Ammon's horn (tissue), 1 donor: ENCODE data around the gene GBF1.
A peak's percentile ranks its signal among the peaks of the same experiment; 100 is the strongest.

Experiments used
- DNase-seq: peaks from one replicate; pipeline ENCODE4 v3.0.0-alpha.2; 2016; ENCODE audit warnings: low spot score

The GBF1 gene

DNA sequence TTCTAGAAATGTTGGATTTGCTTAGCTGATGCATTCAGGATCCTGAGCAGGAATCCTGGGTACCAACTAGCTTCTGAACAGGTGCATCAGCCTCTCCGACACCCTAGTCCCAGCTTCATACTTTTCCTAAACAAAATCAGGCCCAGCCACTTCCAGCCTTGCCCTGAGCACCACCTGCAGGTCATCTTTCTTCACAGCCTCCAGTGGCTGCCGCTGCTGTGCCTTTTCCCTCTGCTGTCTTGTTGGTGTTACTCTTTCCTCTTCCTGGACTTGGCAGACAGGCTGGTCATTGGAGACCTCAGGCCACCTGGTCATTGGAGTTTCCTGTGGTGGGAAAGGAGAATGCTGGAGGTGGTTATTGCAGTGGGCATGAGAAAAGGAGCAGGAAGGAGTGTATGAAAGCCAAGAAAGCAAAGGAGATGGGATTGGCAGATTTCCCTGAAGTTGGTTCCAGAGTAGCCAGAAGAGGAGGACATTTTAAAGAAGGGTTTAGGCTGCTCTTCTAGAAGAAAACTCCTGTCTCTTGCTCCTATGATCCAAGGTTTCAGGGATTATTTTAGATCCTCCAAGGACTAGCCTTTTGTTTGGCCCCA, 102.0 kb downstream of the GBF1 start:
- DNase-seq, result peak; percentile 52

DNA sequence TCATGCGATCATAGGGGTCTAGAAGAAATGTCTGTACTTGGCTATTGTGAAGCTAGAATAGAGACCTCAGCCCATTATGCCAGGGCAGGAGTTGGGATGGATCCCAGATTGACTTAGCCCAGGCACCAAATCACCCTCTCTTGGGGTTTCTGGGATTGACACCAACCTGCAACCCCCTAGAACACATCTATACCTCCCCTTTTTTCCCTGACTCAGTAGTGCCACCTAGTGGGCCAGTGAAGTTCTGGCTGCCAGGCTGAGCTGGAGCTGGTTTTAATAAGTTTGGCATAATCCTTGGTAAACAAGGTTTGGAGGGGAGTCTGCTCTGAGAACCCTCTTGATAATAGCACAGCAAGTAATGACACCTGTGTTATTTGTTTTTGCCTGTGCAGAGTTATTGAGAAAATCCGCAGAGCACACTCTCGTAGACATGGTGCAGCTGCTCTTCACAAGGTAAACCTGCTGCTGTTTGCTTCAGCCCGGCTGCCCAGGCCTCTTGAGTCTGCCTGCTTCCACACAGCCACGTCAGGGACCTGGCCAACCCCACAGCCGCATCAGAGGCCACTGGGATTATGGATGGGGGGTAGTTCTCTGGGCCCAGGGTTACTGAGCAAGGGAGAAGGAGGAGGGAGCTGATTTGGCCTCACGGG, 106.9 kb downstream of the GBF1 start:
- peak; percentile 59 for DNase-seq

DNA sequence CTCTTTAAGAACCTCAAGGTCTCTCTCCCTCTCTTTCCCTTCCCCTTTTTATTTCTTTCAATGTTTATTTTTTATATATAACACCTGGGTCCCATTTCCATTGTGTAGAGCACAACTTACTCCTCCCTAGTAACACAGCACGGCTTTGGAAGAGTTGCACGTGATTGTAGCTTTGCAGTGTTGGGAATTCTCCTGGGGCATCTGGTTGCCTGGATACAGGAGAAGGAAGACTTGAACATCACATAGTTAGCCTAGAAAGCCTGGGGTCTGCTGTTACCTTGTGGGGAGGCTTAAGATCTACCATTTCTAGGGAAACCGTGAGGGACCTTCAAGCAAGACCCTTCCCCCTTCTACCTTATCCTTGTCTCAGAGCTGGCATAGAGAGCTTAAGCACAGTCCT, 109.1 kb downstream of the GBF1 start:
- no peak for DNase-seq

DNA sequence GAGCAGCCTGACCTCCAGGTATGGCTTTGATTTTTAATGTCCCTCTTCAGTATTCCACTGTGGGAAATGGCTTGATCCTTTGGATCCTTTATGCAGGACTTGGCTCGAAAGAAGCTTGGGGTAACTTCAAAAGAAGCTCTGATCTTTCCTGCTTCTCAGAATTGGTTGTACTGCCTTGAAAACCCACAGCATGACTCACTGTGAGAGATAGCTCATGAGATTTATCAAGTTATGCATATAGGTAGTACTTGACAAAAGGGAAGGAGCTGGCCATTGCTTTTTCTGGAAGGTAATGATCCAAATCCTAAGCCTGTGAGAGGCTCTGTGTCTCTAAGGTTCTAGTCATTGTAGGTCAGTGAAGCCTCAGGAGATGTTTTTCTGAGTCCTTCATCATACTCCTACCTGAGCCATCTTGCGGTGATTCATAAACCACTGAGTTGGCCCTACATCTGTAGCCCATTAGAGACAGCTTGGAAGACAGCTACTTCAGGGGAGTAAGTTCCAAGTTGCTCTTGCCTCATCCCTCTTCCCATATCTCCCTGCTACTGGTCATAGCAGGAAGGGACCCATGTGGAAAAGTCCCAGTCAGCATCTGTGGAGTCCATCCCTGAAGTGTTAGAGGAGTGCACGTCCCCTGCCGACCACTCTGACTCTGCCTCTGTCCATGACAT, 113.5 kb downstream of the GBF1 start:
- no peak for DNase-seq

DNA sequence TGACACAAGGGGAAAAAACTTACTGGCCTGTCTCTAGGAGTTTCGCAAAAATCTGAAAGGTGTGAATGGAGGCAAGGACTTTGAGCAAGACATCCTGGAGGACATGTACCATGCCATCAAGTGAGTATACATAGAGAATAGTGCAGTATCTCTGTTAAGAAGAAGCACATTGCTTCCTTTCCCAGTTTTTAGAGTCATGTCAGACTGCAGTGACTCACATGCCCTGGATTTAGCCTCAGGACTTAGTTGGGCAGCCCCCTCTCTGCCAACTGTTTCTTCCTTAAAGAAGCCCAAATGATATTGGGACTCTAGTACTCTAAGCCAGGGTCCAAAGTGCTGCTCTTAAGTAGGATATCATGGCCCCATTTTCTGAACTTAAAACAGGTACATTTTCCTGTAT, 122.1 kb downstream of the GBF1 start:
- no peak for DNase-seq

DNA sequence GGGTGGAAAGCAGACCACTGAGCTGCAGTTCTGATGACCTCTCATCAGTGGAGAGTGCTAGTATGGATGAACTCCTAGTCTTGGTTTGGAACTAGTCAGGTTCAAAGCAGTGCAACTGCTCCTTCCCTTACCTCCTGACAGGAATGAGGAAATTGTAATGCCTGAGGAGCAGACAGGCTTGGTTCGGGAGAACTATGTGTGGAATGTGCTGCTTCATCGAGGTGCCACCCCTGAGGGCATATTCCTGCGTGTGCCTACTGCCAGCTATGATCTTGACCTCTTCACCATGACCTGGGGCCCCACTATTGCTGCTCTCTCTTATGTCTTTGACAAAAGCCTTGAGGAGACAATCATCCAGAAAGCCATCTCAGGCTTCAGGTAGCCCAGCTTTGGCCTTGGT, 122.7 kb downstream of the GBF1 start:
- no peak for DNase-seq

DNA sequence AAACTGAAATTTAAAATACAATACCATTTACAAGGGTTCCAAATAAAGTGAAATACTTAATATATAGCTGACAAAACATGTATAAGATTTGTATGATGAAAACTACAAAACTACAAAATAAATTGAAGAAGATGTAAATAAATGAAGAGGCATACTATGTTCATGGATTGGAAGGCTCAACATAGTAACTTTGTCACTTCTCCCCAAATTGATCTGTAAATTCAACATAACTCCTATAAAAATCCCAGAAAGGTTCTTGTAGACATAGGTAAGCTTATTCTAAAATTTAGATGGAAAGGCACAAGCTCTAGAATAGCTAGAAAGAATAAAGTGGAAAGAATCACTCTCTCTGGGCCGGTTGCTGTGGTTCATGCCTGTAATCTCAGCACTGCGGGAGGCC, 126.0 kb downstream of the GBF1 start:
- no peak for DNase-seq

DNA sequence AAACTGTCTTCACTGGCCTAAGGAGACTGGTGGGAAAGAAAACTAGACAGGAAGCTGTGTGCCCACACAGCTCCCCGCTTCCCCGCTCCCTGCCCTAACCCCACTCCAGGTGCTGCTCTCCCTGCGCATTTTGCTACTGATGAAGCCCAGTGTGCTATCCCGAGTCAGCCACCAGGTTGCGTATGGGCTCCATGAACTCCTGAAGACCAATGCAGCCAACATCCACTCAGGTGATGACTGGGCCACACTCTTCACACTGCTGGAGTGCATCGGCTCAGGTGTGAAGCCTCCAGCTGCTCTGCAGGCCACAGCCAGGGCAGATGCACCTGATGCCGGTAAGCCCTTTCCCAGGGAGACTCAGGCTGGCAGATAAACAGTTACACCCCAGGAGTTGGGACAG, 129.9 kb downstream of the GBF1 start:
- no peak for DNase-seq

DNA sequence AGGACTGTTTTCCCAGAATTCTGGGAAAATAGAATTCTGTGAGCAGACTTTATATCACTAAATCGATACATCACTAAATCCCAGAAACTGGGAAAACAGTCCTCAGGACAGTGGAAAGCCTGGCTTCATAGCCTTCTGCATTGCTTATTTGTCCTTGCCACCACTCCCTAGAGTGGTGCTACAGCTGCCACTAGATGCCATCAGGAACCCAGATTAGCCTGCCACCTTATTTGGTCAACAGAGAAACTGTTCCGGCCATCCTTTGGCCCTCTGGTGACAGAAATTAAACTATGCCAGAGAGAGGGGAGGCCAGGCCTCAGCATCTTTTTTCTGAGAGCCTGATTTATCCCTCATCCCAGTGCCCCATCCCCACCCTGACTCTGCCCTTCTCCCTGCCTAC, 130.5 kb downstream of the GBF1 start:
- no peak for DNase-seq

DNA sequence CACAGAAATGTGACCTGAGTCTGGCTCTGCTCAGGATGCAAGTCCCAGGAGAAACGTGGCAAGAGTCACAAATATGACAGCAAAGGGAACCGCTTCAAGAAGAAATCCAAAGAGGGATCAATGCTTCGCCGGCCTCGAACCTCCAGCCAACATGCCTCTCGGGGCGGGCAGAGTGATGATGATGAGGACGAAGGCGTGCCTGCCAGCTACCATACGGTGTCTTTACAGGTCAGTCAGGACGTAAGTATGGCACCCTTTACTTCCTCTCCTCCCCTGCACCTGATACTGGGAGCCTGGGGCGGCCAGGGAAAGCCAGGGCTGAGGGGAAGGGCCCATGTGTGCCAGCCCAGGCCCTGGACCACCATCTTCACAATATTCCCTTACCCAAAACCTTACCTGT, 131.6 kb downstream of the GBF1 start:
- DNase-seq, result no peak

DNA sequence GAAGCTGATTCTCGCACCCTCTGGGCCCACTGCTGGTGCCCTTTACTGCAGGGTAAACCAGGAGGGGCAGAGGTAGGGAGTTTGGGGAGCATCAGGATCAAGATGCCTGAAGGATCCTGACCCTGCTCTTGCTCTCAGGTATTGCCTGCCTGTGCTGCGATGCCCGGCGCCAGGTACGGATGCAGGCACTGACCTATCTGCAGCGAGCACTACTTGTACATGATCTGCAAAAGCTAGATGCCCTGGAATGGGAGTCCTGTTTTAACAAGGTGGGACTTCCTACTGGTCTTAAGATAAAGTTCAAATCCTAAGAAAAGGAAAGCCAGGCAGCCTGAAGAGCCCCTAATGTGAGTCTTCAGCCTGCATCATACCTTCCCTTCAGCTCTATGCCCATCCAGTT, 134.1 kb downstream of the GBF1 start:
- no peak for DNase-seq

DNA sequence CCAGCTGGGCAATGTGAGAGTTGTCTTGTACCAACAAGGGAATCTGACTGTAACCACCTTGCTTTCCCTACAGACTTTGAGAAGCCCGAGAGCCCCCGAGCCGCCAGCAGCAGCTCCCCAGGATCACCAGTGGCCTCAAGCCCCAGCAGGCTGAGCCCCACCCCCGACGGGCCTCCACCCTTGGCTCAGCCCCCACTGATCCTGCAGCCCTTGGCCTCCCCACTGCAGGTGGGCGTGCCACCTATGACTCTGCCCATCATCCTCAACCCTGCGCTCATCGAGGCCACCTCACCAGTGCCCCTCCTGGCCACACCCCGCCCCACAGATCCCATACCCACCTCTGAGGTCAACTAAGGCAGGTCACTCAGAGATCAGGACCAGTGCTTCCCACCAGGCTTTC, 136.7 kb downstream of the GBF1 start:
- no peak for DNase-seq

DNA sequence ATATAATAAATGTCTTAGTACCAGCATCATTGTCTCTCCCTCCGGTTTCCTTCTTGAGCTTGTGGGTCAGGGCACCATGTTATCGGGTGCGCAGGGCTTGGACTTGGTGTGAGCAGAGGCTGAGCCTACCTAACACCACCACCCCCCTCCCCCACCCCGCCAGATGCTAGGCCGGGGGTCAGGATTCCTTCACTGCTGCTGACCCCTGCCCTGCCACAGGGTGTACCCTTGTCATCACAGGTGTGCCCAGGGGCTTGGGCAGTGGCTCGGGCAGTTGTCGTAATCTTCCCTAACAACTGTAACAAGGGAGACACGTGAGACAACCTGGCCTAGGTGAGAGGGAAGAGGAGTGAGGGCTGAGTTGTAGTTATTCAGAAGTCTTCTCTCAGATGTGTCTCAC, 137.5 kb downstream of the GBF1 start:
- DNase-seq, result no peak

DNA sequence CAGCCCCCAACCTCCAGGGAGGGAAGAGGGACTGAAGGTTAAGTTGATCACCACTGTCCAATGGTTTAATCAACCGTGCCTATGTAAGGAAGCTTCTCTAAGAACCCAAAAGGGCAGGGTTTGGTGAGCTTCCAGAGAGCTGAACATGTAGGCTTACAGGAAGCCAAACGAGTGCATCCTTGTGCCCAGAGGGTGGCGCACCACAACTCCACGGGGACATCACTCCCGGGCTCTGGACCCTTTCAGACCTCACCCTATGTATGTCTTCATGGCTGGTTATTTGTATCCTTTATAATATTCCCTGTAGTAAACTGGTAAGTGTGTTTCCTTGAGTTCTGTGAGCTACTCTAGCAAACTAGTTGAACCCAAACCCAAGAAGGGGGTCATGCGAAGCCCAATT, 138.7 kb downstream of the GBF1 start:
- DNase-seq, result no peak

DNA sequence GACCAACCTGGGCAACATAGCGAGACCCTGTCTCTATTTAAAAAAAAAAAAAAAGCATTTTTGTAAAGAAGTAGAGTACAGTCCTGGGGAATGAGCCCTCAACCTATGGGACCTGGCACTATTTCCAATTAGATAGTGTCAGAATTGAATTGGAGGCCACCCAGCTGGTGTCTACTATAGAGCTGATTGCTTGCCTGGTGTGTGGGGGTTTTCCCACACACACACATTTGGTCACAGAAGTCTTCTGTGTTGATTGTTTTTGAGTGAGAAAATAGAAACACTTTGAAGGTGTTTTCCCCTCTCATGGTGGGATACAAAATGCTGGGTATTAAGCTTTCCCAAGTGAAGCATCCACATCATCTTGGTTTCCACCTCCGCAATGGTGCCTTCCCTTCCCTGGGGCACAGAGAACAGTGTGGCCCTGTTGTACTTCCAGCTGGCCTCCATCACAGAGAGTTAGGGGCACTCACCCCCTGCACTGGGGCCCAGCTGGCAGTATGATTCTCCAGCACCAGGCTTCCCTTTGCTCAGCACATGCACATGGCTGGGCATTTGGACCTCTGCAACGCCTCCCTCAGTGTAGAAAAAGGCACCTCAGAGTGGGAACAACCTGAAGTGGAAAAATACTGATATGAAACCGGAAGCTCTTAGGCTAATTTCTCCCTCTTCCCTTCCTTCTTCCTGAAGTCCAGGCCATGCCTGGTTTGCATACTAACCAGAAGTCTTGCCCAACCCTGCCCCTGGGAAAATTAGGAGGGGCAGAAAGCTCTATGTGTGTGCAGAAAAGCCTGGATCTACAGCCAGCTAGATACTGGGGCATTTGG, 139.5 kb downstream of the GBF1 start:
- no peak for DNase-seq

DNA sequence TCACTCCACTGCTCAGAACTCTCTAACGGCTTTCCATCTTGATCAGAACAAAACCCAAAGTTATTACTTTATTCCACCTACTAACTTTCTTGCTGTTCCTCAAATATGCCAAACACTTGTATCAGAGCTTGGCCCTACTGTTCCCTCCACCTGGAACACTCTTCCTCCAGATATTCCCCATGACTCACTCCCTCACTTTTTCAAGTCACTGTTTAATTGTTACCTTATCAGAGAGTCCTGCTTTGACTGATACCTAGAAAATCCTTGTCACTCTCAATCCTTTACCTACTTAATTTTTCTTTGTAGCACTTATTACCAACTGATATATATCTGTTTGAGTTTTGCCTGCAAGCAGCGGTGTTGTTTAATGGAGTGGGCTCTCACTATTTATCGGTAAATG, 144.6 kb downstream of the GBF1 start:
- no peak for DNase-seq

DNA sequence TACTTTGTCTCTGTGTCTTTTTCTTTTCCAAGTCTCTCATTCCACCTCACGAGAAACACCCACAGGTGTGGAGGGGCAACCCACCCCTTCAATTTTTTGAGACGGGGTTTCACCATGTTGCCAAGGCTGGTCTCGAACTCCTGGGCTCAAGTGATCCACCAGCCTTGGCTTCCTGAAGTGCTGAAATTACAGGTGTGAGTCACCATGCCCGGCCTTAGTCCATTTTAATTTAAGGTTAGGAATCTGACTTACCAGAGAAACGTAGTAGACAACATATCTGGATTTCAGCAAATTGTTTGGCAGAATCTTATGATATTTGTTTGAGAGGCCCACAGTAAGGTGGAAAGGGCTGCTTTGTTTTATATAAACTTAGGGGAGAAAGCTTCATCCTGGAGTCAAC, 147.0 kb downstream of the GBF1 start:
- DNase-seq, result no peak

DNA sequence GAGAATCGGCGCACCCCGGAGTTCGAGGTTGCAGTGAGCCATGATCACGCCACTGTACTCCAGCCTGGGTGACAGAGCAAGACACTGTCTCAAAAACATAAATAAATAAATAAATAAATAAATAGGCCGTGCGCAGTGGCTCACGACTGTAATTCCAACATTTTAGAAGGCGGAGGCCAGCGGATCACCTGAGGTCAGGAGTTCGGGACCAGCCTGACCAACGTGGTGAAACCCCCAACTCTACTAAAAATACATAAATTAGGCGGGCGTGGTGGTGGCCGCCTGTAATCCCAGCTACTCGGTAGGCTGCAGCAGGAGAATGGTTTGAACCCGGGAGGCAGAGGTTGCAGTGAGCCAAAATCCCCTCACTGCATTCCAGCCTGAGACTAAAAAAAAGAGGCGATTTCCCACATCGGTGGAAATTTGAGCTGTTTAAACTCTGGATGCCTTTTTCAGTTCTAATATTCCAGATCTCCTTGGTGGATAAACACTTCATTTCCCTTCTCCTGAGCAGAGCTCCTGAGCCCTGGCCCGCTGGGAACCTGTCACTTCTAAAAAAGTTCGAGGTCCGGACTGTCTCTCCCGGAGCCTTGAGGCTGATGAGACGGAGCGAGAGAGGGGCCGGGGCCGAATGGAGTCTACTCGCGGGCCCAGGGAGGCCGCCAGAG, 148.2 kb downstream of the GBF1 start:
- DNase-seq, result no peak

DNA sequence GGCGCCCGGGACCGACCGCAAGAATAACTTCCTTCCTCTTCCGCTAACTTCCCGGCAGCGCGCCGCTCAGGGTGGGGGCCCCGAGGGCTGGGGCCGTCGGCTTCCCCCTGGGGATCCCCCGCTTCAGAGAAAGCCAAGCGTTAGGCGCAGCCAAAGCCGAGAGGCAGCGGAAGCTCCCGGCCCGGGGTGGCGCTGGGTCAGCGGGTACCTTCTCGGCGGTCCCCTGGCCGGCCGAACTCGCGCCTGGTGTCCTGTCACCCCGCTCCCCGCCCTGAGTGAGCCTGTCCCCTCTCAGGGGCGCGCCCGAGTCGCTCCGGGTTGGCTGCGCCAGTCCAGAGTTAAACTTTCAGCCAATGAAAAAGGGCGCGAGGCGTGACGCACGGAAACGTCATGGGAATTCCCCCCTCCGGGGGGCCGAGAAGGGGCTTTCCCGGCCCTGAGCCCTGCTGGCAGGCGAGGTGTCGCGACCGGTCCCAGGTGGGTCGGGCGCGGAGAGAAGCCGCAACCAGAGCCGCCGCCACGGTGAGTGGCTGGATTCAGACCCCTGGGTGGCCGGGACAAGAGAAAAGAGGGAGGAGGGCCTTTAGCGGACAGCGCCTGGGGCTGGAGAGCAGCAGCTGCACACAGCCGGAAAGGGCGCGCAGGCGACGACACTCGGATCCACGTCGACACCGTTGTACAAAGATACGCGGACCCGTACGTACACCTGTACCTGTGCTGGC, 148.9 kb downstream of the GBF1 start:
- peak; percentile 85 for DNase-seq

DNA sequence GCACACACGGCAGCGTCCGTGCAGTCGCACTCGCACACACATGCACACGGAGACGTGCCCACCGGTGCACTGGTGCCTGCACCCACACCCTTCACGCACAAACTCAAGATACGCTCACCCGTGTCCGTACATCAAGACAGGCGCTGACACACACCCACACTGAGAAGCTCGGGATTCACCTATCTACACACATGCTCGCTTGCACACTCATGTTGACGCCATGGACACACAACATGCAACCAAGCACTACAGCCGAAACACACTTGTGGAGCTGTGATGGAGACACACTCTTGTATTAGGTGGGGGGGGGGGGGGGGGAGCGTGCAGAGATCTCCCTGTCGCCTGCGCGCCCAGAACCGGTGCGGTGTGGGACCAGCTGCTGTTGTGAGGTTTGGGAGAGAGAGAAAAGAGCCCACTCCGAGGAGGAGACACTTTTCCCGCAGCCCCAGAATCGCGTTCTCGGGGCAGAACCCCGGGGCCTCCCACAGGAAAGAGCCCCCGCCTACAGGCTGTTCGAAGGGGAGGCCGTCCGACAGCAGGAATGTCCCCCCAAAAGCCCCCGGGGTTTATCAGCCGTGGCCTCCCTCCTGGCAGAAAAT, 149.6 kb downstream of the GBF1 start:
- no peak for DNase-seq
